ENCODE results near the gene MOV10. TPM values are rescaled to one million over a fixed set of nuclear protein-coding genes. Genes with fewer than 3 reads are reported as not detected.

The MOV10 gene
- total and polyA plus RNA-seq, 2 of the 8 experiments (the other 6 are each of a cell fraction or from before 2014, with no cell fraction given) = 57.3 to 109 TPM

- no peak for TF ChIP-seq CHD7 (IDR thresholded peaks at IDR 0.05; ENCODE audit: insufficient replicate concordance, low read length)
- TF ChIP-seq SIN3A (conservative IDR thresholded peaks at IDR 0.05 in 1 of 2, IDR thresholded peaks at IDR 0.05 in 1 of 2; ENCODE audit: low read depth in 1 of 2, low read length in 2 of 2) = no peak
- no peak for TF ChIP-seq SP1 (IDR thresholded peaks at IDR 0.05; ENCODE audit: low read depth, low read length)
- no peak for TF ChIP-seq SUZ12 (IDR thresholded peaks at IDR 0.05; ENCODE audit: low read length)
- TF ChIP-seq RAD21 (IDR thresholded peaks at IDR 0.05 in 1 of 2, conservative IDR thresholded peaks at IDR 0.05 in 1 of 2; ENCODE audit: low read depth in 2 of 2, low read length in 2 of 2) = no peak
- no peak for TF ChIP-seq TAF7 (optimal IDR thresholded peaks at IDR 0.05; ENCODE audit: borderline replicate concordance, low read depth, low read length)
- TF ChIP-seq RXRA (IDR thresholded peaks at IDR 0.05; ENCODE audit: insufficient read depth, low read depth, low read length) = no peak
- TF ChIP-seq POLR2A (IDR thresholded peaks at IDR 0.05; ENCODE audit: control extremely low read depth in 1 of 2, low read depth in 2 of 2, low read length in 2 of 2) = no peak
- no peak for TF ChIP-seq FOSL1 (IDR thresholded peaks at IDR 0.05; ENCODE audit: insufficient read depth, low read depth, low read length)
- TF ChIP-seq MAX (IDR thresholded peaks at IDR 0.05) = no peak
- TF ChIP-seq EP300 (IDR thresholded peaks at IDR 0.05; ENCODE audit: borderline replicate concordance in 1 of 2, low read depth in 2 of 2, low read length in 2 of 2) = no peak
These were observed 55.5 kb downstream of the MOV10 start (continued) for GRCh38 chr1:112729909-112730308.
